GM21528 (cell line): ENCODE data around the gene KRT10.

Experiments
- ATAC-seq: cut with Tn5 transposase; IDR thresholded peaks from one replicate; pipeline ENCODE4 v1.9.1; 2021; ENCODE audit warnings: mild to moderate bottlenecking, moderate library complexity; ENCODE audit not compliant: unreplicated experiment, low FRiP score

KRT10 gene

DNA sequence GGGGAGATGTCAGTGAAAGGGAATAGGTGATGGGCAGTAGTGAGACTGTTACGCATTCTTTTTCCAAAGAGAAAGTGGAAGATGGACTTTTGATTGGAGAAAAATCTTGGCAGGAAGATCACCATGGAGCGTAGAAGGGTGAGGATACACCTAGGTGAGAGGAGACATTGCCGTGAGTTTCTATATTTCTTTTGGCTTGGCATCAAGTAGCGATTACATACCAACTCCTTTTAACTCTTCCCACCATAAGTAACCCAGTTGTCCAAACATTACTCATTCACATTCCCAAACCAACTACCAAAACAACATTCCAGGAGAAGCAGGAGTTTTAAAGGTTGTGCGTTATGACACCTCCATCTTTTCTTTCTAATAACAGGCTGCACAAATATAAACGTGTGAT is 11.9 kb downstream of the KRT10 start:
- ATAC-seq = no peak

DNA sequence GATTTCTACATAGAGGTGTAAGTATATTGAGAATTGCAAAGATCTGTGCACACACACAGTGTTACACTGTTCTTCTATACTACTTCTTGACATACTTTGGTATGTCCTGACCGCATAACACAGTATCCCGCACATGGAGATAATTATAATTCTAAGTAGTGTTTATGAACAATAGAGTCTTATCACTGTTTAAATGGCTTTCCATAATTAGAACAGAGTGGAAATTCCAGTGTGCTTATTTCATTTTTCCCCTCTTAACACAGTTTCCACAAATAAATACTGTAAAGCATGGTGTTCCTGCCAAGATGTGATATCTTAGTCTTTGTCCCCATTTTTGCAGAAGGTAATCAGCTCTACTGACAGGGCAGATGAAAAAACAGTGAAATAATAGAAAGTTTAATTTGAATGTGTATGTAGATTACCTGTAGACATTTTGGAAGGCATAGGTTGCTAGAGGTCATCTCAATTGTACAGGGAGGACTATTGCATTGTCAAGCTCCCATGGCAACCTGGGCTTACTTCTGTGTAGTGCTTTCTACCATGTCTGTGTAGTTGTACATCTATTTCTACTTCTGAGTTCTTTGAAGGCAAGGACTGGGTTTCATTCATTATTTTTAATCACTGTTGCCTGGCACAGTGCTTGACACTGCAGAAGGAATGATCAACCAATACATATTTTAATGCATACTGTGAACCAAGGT is 12.5 kb downstream of the KRT10 start:
- no peak for ATAC-seq

DNA sequence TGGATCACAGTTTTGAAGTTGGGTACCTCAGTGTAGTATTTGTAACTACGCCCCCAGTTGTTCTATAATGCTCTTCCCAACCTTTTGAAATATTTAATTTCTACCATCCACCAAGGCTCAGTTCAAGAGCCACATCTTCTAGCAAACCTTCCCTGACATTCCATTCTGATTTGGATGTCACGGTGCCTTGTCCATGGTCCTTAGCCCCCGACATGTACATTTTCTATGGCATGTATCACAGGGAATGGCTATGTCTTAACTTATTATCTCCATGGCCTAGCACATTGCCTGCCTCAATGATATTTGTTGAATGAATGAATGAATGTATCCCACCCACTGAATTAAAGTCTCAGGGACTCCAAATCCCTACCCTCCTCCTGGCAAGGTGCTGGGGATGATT is 16.3 kb downstream of the KRT10 start:
- no peak for ATAC-seq

DNA sequence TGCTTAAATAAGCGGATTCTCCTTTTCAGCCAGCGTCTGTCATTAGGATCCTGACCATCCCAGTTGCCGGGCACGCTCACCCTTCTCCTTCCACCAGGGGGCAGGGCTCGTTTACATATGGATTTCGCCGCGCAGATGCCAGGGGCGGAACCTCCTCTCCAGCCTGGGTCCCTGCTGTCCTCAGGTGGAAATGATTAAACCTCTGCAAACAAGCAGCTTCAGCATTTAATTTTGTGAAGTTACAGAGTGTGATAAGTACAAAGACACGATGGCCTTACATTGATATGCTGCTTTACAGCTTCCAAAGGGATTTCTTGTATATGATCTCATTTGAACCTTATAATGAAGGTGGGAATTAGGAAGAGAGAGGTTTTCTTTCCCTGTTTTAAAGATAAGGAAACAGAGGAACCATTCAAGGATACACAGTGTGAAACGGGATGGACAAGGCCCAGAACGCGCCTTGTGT is 18.8 kb downstream of the KRT10 start:
- no peak for ATAC-seq

DNA sequence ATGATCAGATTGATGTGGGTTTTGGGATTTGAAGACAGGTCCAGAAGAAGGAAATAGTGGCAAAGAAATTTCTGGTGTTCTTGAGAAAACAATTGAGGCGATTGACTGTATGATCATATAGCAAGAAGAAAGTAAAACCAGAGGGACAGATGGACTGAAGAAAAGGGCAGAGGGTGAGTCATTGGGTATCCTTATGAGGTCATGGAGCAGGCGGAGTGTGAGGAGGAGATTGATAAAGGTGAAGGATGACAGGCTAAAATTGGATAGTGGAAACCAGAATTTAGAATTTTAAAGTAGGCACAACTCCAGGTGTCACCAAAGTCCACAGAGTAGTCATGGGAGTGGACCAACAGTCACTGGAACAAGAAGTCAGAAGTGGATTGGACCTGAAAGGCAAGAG is 21.3 kb downstream of the KRT10 start:
- ATAC-seq = no peak

DNA sequence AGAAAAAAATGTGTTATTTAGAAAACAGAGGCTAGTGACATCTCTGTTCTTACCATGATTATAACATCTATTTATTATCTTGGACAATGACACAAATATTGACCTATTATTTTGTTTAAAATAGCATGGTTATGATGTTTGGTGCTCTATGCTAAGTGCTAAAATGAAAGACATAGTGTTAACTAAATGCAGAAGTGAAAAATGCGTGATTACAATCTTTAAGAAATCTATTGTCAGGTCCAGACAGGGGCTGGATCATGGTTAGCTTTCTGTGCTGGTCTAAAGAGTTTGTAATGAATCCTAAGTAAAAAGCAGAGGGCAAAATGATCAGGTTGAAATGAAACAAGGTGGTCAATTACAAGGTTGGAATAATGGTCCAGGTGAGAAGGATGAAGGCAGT is 22.0 kb downstream of the KRT10 start:
- no peak for ATAC-seq

DNA sequence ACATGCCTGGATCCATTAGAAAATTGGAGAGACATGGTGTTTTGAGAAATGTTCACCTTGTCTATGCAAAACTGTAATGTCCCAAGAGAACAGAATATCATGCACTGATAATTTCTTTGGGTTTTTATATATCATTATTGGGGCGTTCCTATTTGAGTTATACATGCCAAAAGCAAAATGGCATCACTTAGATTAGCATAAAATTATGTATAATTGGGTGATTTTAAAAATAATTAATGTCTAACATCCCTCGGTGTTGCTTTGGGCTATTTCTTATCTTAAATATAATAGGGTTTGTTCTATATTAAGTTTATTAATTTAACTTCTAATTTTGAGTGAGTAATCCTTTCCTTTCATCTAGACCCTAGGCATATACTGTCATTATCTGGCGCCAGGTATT is 22.6 kb downstream of the KRT10 start, which contains the start of gene KRT28:
TSS of gene KRT28 (minus strand) at position 101 of the 400 bp plus-strand sequence. CDS start at position 35, 66 bp downstream.
- ATAC-seq = no peak

DNA sequence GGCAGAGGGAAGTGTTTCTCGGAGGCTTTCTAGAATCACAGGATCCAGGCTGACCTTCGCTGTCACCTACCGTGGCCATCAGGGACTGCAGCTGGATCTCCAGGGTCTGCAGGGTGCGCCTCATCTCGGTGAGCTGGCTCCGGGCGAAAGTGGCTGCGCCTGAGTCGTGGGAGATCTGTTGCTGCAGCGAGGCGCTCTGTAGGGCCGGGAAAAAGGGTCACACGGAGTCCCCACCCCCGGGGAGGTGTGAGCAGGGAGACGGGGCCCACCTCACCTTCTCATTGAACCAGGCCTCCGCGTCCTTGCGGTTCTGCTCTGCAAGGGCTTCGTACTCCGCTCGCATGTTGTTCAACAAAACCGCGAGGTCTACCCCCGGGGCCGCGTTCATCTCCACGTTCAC is 25.6 kb downstream of the KRT10 start:
- ATAC-seq = no peak

DNA sequence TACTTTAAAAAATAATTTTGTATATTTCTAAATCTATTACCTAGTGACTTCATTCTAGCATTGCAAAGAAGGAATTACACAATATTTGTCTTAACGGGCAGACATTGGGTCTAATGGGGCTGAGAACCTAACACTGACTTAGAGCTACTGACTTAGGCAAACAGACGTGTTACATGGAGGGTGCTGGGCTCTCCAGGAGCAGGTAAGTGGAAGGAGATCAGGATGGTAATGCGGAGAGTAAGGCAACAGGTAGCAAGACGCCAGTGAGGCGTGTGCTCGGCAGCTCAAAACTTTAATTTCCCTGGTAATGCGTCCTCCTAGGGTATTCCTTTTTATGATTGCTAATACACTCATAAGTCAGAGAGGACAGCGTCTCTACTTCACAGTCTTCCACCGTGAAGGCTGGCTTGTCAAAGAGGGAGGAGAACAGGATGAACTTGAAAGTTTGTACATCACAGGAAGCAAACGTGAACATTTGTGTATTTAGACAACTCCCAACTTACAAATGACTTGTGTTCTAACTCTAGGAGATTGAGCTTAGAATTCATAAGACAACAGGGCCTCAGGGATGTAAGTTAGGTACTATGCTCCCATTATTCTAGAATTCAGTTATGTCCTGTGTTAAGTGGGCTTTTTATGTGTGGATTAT is 27.3 kb downstream of the KRT10 start:
- ATAC-seq = no peak

DNA sequence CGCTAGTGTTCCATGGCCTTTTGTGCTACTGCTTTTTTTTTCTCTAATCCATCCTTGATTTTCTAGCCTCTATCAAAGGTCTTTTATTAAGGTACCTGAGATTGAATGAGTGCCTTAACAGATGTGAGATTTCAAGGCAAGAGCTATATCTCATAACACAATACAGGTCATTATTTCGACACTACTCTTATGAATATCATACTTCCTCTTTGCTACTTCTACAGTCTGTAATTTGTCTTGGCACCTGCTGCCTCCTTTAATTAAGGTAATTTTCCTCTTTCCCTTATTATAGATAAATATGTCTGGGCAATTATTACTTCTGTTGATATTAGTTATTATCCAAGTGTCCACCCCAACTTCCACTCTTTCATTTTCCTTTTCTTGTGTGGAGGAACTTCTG is 27.9 kb downstream of the KRT10 start:
- no peak for ATAC-seq

DNA sequence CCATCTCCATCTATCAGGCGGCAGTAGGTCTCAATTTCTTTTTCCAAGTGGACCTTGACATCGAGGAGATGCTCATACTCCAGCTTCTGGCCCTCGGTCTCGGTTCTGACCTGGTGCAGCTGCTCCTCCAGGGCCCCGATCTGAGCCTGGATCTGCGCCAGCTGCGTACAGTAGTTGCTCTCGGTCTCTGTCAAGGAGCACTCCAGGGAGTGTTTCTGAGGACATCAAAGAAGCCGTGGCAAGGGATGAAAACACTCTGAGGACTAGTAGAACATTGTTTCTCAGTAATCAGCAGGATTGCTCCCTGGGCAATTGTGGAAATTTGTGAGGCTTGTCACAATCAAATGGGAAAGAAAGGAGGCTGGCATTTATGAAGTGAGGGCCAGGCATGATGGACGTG is 28.6 kb downstream of the KRT10 start:
- no peak for ATAC-seq

DNA sequence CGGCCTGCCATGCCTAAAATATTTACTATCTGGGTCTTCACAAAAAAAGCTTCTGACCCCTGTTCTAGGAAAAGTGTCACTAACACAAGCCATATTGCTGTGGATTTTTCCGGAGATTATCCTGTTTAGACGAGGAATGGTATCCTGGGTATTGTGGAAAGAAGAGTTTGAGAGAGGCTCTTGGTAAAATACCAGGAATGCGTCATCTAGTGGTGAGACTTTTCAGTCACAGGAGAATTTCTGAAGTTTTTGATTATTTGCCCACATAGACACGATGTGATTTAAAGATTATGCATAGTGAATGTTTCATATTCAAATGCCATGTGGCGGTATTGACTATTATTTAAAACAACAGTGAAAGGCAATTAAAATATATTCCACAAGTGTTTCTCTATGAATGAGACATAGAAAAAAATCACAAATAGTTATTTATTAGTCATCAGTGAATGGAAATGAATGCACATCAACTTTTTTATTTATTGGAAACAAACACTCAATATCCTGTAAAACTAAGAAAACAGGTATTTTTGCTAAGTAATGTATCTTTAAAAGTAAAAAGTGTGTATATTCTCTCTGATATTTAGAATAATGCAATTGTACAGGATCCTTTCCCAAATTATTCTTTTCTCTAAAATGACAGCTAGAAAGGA is 30.5 kb downstream of the KRT10 start:
- no peak for ATAC-seq

DNA sequence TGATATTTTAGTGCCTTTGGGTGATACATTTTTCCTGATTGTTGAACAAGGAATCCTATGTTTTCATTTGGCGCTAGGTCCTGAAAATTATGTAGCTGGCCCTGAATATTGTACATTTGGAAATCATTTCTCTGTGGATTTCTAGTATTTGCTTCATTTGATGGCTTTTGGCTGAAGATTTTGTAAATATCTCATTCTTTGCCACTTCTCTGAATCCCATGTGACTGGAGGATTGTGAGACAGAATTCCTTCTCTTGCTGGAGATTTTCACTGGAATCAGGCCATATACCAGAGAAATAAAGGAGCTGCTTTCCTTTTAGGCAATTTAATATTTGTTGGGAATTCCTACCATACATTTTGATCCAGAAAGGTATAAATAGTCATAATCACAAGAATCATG is 31.3 kb downstream of the KRT10 start:
- ATAC-seq = no peak

DNA sequence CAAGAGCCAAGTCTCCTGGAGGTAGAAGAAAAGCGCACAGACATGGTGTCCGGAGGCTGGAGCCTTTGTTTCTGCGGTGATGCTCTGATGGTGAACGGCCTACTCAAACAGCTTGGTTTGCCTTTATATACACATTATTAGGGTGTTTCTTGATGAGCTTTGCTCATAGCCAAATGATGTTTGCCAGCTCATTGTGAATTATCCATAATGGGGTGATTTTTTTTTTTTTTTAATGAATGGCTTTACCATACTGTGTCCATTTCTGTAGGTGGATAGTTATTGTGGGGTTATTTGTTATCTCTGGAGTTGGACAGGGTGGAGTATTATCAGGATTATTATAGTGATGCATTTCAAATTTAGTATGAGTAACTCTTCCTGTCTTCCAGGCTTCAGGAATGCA is 40.0 kb downstream of the KRT10 start, which contains the start of gene KRT27:
TSS of gene KRT27 (minus strand) at position 101 of the 400 bp plus-strand sequence. CDS start at position 44, 57 bp downstream.
- ATAC-seq = no peak

DNA sequence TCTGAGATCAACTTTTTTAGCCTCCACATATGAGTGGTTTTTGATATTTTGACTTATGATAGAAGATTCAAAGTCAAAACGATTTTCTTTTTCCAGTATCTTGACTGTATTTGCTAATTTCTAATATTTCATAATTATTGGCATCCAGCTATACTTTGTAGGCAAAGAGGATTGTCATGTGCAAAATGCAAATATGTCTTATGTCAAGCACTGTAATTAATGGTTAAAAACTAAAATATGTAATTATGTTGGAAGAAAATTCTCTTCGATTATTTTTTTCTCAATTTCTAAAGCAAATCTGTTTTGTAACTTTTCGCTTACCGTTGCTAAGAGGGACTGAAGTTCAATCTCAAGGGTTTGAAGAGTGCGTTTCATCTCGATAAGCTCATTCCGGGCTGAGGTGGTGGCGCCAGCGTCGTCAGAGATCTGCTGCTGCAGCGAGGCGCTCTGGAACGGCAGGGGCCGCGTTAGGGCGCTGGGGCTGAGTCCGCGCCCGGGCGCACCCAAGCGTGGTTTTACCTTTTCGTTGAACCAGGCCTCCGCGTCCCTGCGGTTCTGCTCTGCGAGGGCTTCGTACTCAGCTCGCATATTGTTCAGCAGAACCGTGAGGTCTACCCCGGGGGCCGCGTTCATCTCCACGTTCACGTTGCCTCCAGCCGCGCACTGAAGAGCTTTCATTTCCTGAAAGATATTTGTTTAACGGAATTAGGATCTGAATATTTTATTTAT is 43.1 kb downstream of the KRT10 start:
- ATAC-seq = no peak

DNA sequence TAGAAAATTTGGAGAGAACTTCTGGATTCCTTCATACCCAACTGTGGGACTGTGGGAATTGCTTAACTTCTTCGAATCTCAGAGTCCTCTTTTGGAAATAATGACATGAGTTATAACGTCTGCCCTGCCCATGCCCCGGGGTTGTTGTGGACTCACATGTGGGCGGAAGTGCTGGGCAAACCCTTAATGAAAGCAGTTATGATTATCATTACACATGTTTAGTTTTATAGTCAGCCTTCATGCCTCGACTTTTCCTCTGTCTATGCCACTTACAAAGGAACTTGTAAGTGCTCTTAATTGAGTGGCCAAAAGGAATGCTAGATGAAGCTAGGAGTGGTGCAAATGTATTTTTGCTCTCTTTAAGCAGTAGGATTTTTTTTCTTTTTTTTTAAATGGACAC is 44.0 kb downstream of the KRT10 start:
- ATAC-seq = no peak

DNA sequence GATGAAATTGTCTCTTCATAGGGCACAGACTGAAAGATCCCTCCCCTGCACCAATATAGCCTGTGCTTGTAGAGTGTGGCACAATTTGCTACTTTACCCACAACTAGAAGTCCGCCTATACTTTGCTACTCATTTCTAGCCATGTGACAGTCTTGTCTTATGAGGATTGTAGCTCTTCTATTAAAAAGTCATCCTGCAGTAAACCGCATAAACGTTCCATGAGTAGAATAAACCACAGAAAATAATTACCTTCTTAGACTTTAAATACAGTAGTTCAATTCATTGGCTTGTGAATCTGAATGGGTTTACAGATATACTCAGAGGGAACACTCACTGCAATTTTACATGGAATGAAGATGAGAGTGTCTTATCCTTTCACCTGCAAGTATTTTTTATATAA is 44.4 kb downstream of the KRT10 start:
- ATAC-seq = no peak

DNA sequence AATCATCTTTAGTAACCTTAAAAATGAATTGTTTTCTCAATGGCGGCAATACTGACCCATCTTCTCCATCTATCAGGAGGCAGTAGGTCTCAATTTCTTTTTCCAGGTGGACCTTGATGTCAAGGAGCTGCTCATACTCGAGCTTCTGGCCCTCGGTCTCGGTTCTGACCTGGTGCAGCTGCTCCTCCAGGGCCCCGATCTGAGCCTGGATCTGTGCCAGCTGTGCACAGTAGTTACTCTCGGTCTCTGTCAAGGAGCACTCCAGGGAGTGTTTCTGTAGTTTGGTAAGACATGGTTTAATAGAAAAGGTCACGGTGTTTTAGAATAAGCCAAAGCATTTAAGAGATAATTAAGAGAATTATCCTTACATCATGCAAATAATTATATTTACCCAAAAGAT is 45.0 kb downstream of the KRT10 start:
- ATAC-seq = no peak

DNA sequence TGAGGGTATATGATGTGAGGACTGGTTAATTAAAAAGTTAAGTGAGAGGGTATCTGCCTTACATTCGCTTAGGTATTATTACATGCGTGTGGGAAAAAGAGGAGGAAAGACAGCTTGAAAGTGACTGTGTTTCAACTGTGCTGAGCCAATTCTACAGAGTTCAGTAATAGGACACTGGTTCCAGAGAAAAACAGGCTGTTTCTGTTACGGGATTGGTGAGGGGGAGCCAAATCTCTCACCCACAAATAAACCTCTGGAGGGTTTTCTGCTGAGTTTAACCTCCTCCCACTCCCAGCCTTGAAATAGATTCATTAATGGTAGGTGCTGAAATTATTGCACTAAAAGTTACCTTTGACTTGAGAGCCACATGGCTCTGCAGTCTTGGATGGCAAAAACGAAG is 46.5 kb downstream of the KRT10 start:
- ATAC-seq = no peak

DNA sequence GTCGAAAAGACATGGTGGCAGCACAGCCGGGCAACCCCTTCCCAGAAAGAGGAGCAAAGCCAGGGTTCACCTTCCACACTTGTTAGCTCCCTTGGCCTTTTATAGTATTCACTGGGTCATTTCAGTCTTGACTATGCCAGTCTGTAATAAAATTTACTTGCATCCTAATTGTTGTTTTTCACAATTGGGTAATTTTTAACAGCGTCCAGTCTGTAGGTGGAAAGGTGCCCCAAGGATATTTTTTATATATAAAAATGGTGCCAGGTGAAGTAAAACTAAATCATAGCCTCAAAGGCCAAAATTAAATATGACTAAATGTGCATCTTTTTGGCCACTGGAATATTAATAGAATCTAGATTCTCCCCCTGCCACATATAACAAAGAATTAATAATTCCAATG is 50.3 kb downstream of the KRT10 start, which contains the start of gene KRT26:
TSS of gene KRT26 (minus strand) at position 101 of the 400 bp plus-strand sequence. CDS start at position 13, 88 bp downstream.
- ATAC-seq = no peak
